Measurements from ENCODE around the gene CAMSAP1. TPM values are rescaled to one million over a fixed set of nuclear protein-coding genes. Genes with fewer than 3 reads are reported as not detected.

The CAMSAP1 gene
- polyA plus RNA-seq, 2 donors: 14.0 to 18.4 TPM

- Histone ChIP-seq H3K9me3 (ENCODE audit: control insufficient read depth in 2 of 2, insufficient read depth in 1 of 2, low read depth in 1 of 2, low read length in 1 of 2) (no peaks in the 10 kb centered on the region), H3K36me3 (ENCODE audit: control insufficient read depth in 2 of 2, insufficient read depth in 2 of 2, low read length in 1 of 2) (no peaks in the 10 kb centered on the region), H3K4me3 (ENCODE audit: low read depth in 1 of 2, low read length in 2 of 2) (no peak overlapping the region), H3K27ac (ENCODE audit: low read depth in 2 of 2, low read length in 1 of 2) (no peak overlapping the region), H3K27me3 (ENCODE audit: control insufficient read depth in 1 of 2, insufficient read depth in 2 of 2, low read length in 2 of 2) (no peaks in the 10 kb centered on the region), H3K4me1 (ENCODE audit: control insufficient read depth in 2 of 2, insufficient read depth in 2 of 2, low read length in 1 of 2) (no peaks in the 10 kb centered on the region)
- 77 to 81% methylated on average over 34 to 35 of the region's 35 CpGs for WGBS, 2 donors
Measured at GRCh38 chr9:135791431-135792267, 115.7 kb downstream of the CAMSAP1 start.

GRCh38 chr9:135790850-135791249 lies 116.5 kb downstream of the CAMSAP1 start:
- H3K4me3 ChIP-seq (ENCODE audit: low read depth in 1 of 2, low read length in 2 of 2): no peak overlapping the region
- H3K27me3 ChIP-seq (ENCODE audit: control insufficient read depth in 1 of 2, insufficient read depth in 2 of 2, low read length in 2 of 2): no peaks in the 10 kb centered on the region
- H3K27ac ChIP-seq (ENCODE audit: low read depth in 2 of 2, low read length in 1 of 2): no peak overlapping the region
- H3K36me3 ChIP-seq (ENCODE audit: control insufficient read depth in 2 of 2, insufficient read depth in 2 of 2, low read length in 1 of 2): no peaks in the 10 kb centered on the region
- H3K4me1 ChIP-seq (ENCODE audit: control insufficient read depth in 2 of 2, insufficient read depth in 2 of 2, low read length in 1 of 2): no peaks in the 10 kb centered on the region
- WGBS, 2 donors: 77 to 78% methylated on average over 11 of the region's 11 CpGs
- H3K9me3 ChIP-seq (ENCODE audit: control insufficient read depth in 2 of 2, insufficient read depth in 1 of 2, low read depth in 1 of 2, low read length in 1 of 2): no peaks in the 10 kb centered on the region

GRCh38 chr9:135790356-135790755 lies 117.0 kb downstream of the CAMSAP1 start:
- H3K9me3 ChIP-seq (ENCODE audit: control insufficient read depth in 2 of 2, insufficient read depth in 1 of 2, low read depth in 1 of 2, low read length in 1 of 2): no peaks in the 10 kb centered on the region
- no peak overlapping the region for H3K4me3 ChIP-seq (ENCODE audit: low read depth in 1 of 2, low read length in 2 of 2)
- no peaks in the 10 kb centered on the region for H3K36me3 ChIP-seq (ENCODE audit: control insufficient read depth in 2 of 2, insufficient read depth in 2 of 2, low read length in 1 of 2)
- 91 to 96% methylated on average over 10 of the region's 10 CpGs for WGBS, 2 donors
- H3K27ac ChIP-seq (ENCODE audit: low read depth in 2 of 2, low read length in 1 of 2): no peak overlapping the region
- H3K27me3 ChIP-seq (ENCODE audit: control insufficient read depth in 1 of 2, insufficient read depth in 2 of 2, low read length in 2 of 2): no peaks in the 10 kb centered on the region
- H3K4me1 ChIP-seq (ENCODE audit: control insufficient read depth in 2 of 2, insufficient read depth in 2 of 2, low read length in 1 of 2): no peaks in the 10 kb centered on the region

GRCh38 chr9:135789838-135790291 lies 117.5 kb downstream of the CAMSAP1 start:
- H3K4me3 ChIP-seq (ENCODE audit: low read depth in 1 of 2, low read length in 2 of 2): no peak overlapping the region
- H3K27ac ChIP-seq (ENCODE audit: low read depth in 2 of 2, low read length in 1 of 2): no peak overlapping the region
- H3K27me3 ChIP-seq (ENCODE audit: control insufficient read depth in 1 of 2, insufficient read depth in 2 of 2, low read length in 2 of 2): no peaks in the 10 kb centered on the region
- no peaks in the 10 kb centered on the region for H3K9me3 ChIP-seq (ENCODE audit: control insufficient read depth in 2 of 2, insufficient read depth in 1 of 2, low read depth in 1 of 2, low read length in 1 of 2)
- no peaks in the 10 kb centered on the region for H3K36me3 ChIP-seq (ENCODE audit: control insufficient read depth in 2 of 2, insufficient read depth in 2 of 2, low read length in 1 of 2)
- H3K4me1 ChIP-seq (ENCODE audit: control insufficient read depth in 2 of 2, insufficient read depth in 2 of 2, low read length in 1 of 2): no peaks in the 10 kb centered on the region
- 72 to 81% methylated on average over 13 of the region's 13 CpGs for WGBS, 2 donors

- no peak overlapping the region for H3K4me3 ChIP-seq (ENCODE audit: low read depth in 1 of 2, low read length in 2 of 2)
- H3K9me3 ChIP-seq (ENCODE audit: control insufficient read depth in 2 of 2, insufficient read depth in 1 of 2, low read depth in 1 of 2, low read length in 1 of 2): no peaks in the 10 kb centered on the region
- 73 to 75% methylated on average over 36 of the region's 36 CpGs for WGBS, 2 donors
- no peaks in the 10 kb centered on the region for H3K4me1 ChIP-seq (ENCODE audit: control insufficient read depth in 2 of 2, insufficient read depth in 2 of 2, low read length in 1 of 2)
- no peaks in the 10 kb centered on the region for H3K27me3 ChIP-seq (ENCODE audit: control insufficient read depth in 1 of 2, insufficient read depth in 2 of 2, low read length in 2 of 2)
- H3K36me3 ChIP-seq (ENCODE audit: control insufficient read depth in 2 of 2, insufficient read depth in 2 of 2, low read length in 1 of 2): no peaks in the 10 kb centered on the region
- no peak overlapping the region for H3K27ac ChIP-seq (ENCODE audit: low read depth in 2 of 2, low read length in 1 of 2)
Measured at GRCh38 chr9:135788576-135789300, 118.6 kb downstream of the CAMSAP1 start.

GRCh38 chr9:135787776-135788575 lies 119.4 kb downstream of the CAMSAP1 start:
- Histone ChIP-seq H3K4me1 (ENCODE audit: control insufficient read depth in 2 of 2, insufficient read depth in 2 of 2, low read length in 1 of 2) (no peaks in the 10 kb centered on the region), H3K27ac (ENCODE audit: low read depth in 2 of 2, low read length in 1 of 2) (no peak overlapping the region), H3K4me3 (ENCODE audit: low read depth in 1 of 2, low read length in 2 of 2) (no peak overlapping the region), H3K27me3 (ENCODE audit: control insufficient read depth in 1 of 2, insufficient read depth in 2 of 2, low read length in 2 of 2) (no peaks in the 10 kb centered on the region), H3K9me3 (ENCODE audit: control insufficient read depth in 2 of 2, insufficient read depth in 1 of 2, low read depth in 1 of 2, low read length in 1 of 2) (no peaks in the 10 kb centered on the region), H3K36me3 (ENCODE audit: control insufficient read depth in 2 of 2, insufficient read depth in 2 of 2, low read length in 1 of 2) (no peaks in the 10 kb centered on the region)
- 80 to 82% methylated on average over 36 to 38 of the region's 38 CpGs for WGBS, 2 donors

GRCh38 chr9:135787317-135787716 lies 120.0 kb downstream of the CAMSAP1 start:
- 70 to 71% methylated on average over 16 of the region's 16 CpGs for WGBS, 2 donors
- H3K36me3 ChIP-seq (ENCODE audit: control insufficient read depth in 2 of 2, insufficient read depth in 2 of 2, low read length in 1 of 2): no peaks in the 10 kb centered on the region
- H3K27ac ChIP-seq (ENCODE audit: low read depth in 2 of 2, low read length in 1 of 2): no peak overlapping the region
- no peaks in the 10 kb centered on the region for H3K27me3 ChIP-seq (ENCODE audit: control insufficient read depth in 1 of 2, insufficient read depth in 2 of 2, low read length in 2 of 2)
- H3K9me3 ChIP-seq (ENCODE audit: control insufficient read depth in 2 of 2, insufficient read depth in 1 of 2, low read depth in 1 of 2, low read length in 1 of 2): no peaks in the 10 kb centered on the region
- no peak overlapping the region for H3K4me3 ChIP-seq (ENCODE audit: low read depth in 1 of 2, low read length in 2 of 2)
- H3K4me1 ChIP-seq (ENCODE audit: control insufficient read depth in 2 of 2, insufficient read depth in 2 of 2, low read length in 1 of 2): no peaks in the 10 kb centered on the region

- Histone ChIP-seq H3K4me3 (ENCODE audit: low read depth in 1 of 2, low read length in 2 of 2) (no peak overlapping the region), H3K27ac (ENCODE audit: low read depth in 2 of 2, low read length in 1 of 2) (no peak overlapping the region), H3K9me3 (ENCODE audit: control insufficient read depth in 2 of 2, insufficient read depth in 1 of 2, low read depth in 1 of 2, low read length in 1 of 2) (no peaks in the 10 kb centered on the region), H3K36me3 (ENCODE audit: control insufficient read depth in 2 of 2, insufficient read depth in 2 of 2, low read length in 1 of 2) (no peaks in the 10 kb centered on the region), H3K27me3 (ENCODE audit: control insufficient read depth in 1 of 2, insufficient read depth in 2 of 2, low read length in 2 of 2) (no peaks in the 10 kb centered on the region), H3K4me1 (ENCODE audit: control insufficient read depth in 2 of 2, insufficient read depth in 2 of 2, low read length in 1 of 2) (no peaks in the 10 kb centered on the region)
- 83 to 84% methylated on average over 38 to 44 of the region's 44 CpGs for WGBS, 2 donors
Measured at GRCh38 chr9:135786146-135786690, 121.1 kb downstream of the CAMSAP1 start.

GRCh38 chr9:135785013-135785575 lies 122.3 kb downstream of the CAMSAP1 start:
- H3K27me3 ChIP-seq (ENCODE audit: control insufficient read depth in 1 of 2, insufficient read depth in 2 of 2, low read length in 2 of 2): no peaks in the 10 kb centered on the region

More at GRCh38 chr9:135785013-135785575, 122.3 kb downstream of the CAMSAP1 start:
- H3K9me3 ChIP-seq (ENCODE audit: control insufficient read depth in 2 of 2, insufficient read depth in 1 of 2, low read depth in 1 of 2, low read length in 1 of 2): no peaks in the 10 kb centered on the region
- 78 to 79% methylated on average over 22 of the region's 22 CpGs for WGBS, 2 donors
- no peak overlapping the region for H3K4me3 ChIP-seq (ENCODE audit: low read depth in 1 of 2, low read length in 2 of 2)
- H3K4me1 ChIP-seq (ENCODE audit: control insufficient read depth in 2 of 2, insufficient read depth in 2 of 2, low read length in 1 of 2): no peaks in the 10 kb centered on the region
- no peak overlapping the region for H3K27ac ChIP-seq (ENCODE audit: low read depth in 2 of 2, low read length in 1 of 2)
- H3K36me3 ChIP-seq (ENCODE audit: control insufficient read depth in 2 of 2, insufficient read depth in 2 of 2, low read length in 1 of 2): no peaks in the 10 kb centered on the region
